ENCODE data around the gene RELA.

GRCh38 chr11:65616575-65617001, 46.1 kb downstream of the RELA start:
- TF ChIP-seq CTCF (IDR thresholded peaks at IDR 0.05) (no peak), POLR2A (IDR thresholded peaks at IDR 0.05) (no peak), POLR2AphosphoS5 (IDR thresholded peaks at IDR 0.05) (no peak), EP300 (IDR thresholded peaks at IDR 0.05) (no peak)

Measured in upper lobe of left lung (tissue), 4 donors.